ENCODE measurements around the gene ANKRD63. TPM values are rescaled to one million over a fixed set of nuclear protein-coding genes. Genes with fewer than 3 reads are reported as not detected.

The ANKRD63 gene
- total RNA-seq, 4 donors from 2014 or later = not detected

GRCh38 chr15:40280260-40281056, 2.4 kb downstream of the ANKRD63 start:
- intact Hi-C loops (cut with DNase I) = loop anchor here (5.0 kb wide), 1 partner anchor 37 kb away; no protein-coding TSS in a partner anchor
- Histone ChIP-seq H3K4me3 (peak overlapping the region in 1 of 4 donors; percentile 22), H3K4me1 (peaks cover 31 to 38% (median 35%) of the 10 kb centered on the region in 4 donors), H3K9me3 (no peaks in the 10 kb centered on the region), H3K36me3 (no peaks in the 10 kb centered on the region), H3K27me3 (peaks cover 26 to 76% (median 43%) of the 10 kb centered on the region in 4 donors), H3K27ac (replicated peaks in 1 of 4) (no peak overlapping the region)
- 76% methylated on average over 30 of the region's 30 CpGs for WGBS
- no peak for DNase-seq (ENCODE audit: extremely low spot score)
- TF ChIP-seq POLR2AphosphoS5 (IDR thresholded peaks at IDR 0.05) (no peak), EP300 (IDR thresholded peaks at IDR 0.05) (no peak), POLR2A (IDR thresholded peaks at IDR 0.05; ENCODE audit: low read depth) (no peak), CTCF (IDR thresholded peaks at IDR 0.05) (no peak)

GRCh38 chr15:40279437-40280141, 3.3 kb downstream of the ANKRD63 start:
- Histone ChIP-seq H3K27ac (replicated peaks in 1 of 4) (no peak overlapping the region), H3K27me3 (peaks cover 26 to 76% (median 43%) of the 10 kb centered on the region in 4 donors), H3K4me3 (peak overlapping the region in 2 of 4 donors; percentile 22 to 31), H3K9me3 (no peaks in the 10 kb centered on the region), H3K4me1 (peaks cover 27 to 38% (median 35%) of the 10 kb centered on the region in 4 donors), H3K36me3 (no peaks in the 10 kb centered on the region)
- WGBS = 8% methylated on average over 10 of the region's 40 CpGs
- peak in 2 of 3 experiments; percentile 94 to 99 for TF ChIP-seq CTCF (IDR thresholded peaks at IDR 0.05)
- TF ChIP-seq POLR2A (IDR thresholded peaks at IDR 0.05; ENCODE audit: low read depth) = no peak
- no peak for TF ChIP-seq EP300 (IDR thresholded peaks at IDR 0.05)
- TF ChIP-seq POLR2AphosphoS5 (IDR thresholded peaks at IDR 0.05) = peak in 1 of 2 donors; percentile 35
- intact Hi-C loops (cut with DNase I) = loop anchor here (1.0 to 5.0 kb wide), 2 partner anchors 38 to 142 kb away; no protein-coding TSS in a partner anchor
- DNase-seq (ENCODE audit: extremely low spot score) = no peak

GRCh38 chr15:40278026-40278425, 4.8 kb downstream of the ANKRD63 start:
- WGBS = 68% methylated on average over 8 of the region's 10 CpGs

GRCh38 chr15:40277471-40277870, 5.4 kb downstream of the ANKRD63 start:
- Histone ChIP-seq H3K36me3 (no peaks in the 10 kb centered on the region), H3K27me3 (peaks cover 15 to 56% (median 27%) of the 10 kb centered on the region in 4 donors), H3K9me3 (no peaks in the 10 kb centered on the region), H3K4me1 (peaks cover 17 to 26% (median 24%) of the 10 kb centered on the region in 4 donors), H3K27ac (replicated peaks in 1 of 4) (no peak overlapping the region), H3K4me3 (no peak overlapping the region)
- no peak for TF ChIP-seq EP300 (IDR thresholded peaks at IDR 0.05)
- WGBS = 61% methylated on average over 16 of the region's 16 CpGs
- no peak for DNase-seq (ENCODE audit: extremely low spot score)
- intact Hi-C loops (cut with DNase I) = no loop called here

More at GRCh38 chr15:40278026-40278425, 4.8 kb downstream of the ANKRD63 start:
- Histone ChIP-seq H3K4me3 (no peak overlapping the region), H3K27ac (replicated peaks in 1 of 4) (no peak overlapping the region), H3K27me3 (peaks cover 20 to 61% (median 33%) of the 10 kb centered on the region in 4 donors), H3K36me3 (no peaks in the 10 kb centered on the region), H3K9me3 (no peaks in the 10 kb centered on the region), H3K4me1 (peaks cover 23 to 31% (median 30%) of the 10 kb centered on the region in 4 donors)
- DNase-seq (ENCODE audit: extremely low spot score) = no peak
- intact Hi-C loops (cut with DNase I) = no loop called here
- TF ChIP-seq POLR2AphosphoS5 (IDR thresholded peaks at IDR 0.05) (no peak), POLR2A (IDR thresholded peaks at IDR 0.05; ENCODE audit: low read depth) (no peak), CTCF (IDR thresholded peaks at IDR 0.05) (no peak), EP300 (IDR thresholded peaks at IDR 0.05) (no peak)

GRCh38 chr15:40276927-40277326, 5.9 kb downstream of the ANKRD63 start:
- Histone ChIP-seq H3K4me1 (peaks cover 12 to 20% (median 19%) of the 10 kb centered on the region in 4 donors), H3K36me3 (no peaks in the 10 kb centered on the region), H3K9me3 (no peaks in the 10 kb centered on the region), H3K4me3 (no peak overlapping the region), H3K27me3 (peaks cover 9 to 50% (median 22%) of the 10 kb centered on the region in 4 donors), H3K27ac (replicated peaks in 1 of 4) (no peak overlapping the region)
- no peak for DNase-seq (ENCODE audit: extremely low spot score)
- TF ChIP-seq POLR2AphosphoS5 (IDR thresholded peaks at IDR 0.05) = no peak
- TF ChIP-seq CTCF (IDR thresholded peaks at IDR 0.05) = no peak
- TF ChIP-seq POLR2A (IDR thresholded peaks at IDR 0.05; ENCODE audit: low read depth) = no peak
- TF ChIP-seq EP300 (IDR thresholded peaks at IDR 0.05) = no peak
- intact Hi-C loops (cut with DNase I) = no loop called here
- 94% methylated on average over 4 of the region's 4 CpGs for WGBS

All from esophagus muscularis mucosa (tissue), 4 donors.